ENCODE results near the gene ALDH3A2. TPM values are rescaled to one million over a fixed set of nuclear protein-coding genes. Genes with fewer than 3 reads are reported as not detected.

Gene ALDH3A2
- total RNA-seq (100 to 1,000 TPM in 1 of 2 donors, 10 to 100 TPM in 1; 80.6 to 165 TPM), polyA plus RNA-seq (10 to 100 TPM; 63.3 to 80.2 TPM)

- WGBS: under 1% methylated on average over 71 of the region's 71 CpGs
- H3K27me3 ChIP-seq (ENCODE audit: control insufficient read depth in 4 of 4, insufficient read depth in 4 of 4, low read length in 3 of 4): no peaks in the 10 kb centered on the region
- DNase-seq (ENCODE audit: low spot score): peak; percentile 95
- peak within 1 kb of the TSS; percentile 73 to 81 (median 77) for H3K4me3 ChIP-seq (ENCODE audit: low read depth in 1 of 3, low read length in 3 of 3)
- TF ChIP-seq CTCF (IDR thresholded peaks at IDR 0.05; ENCODE audit: low read depth, low read length, missing input control): peak; percentile 12
- TF ChIP-seq HNF4G (IDR thresholded peaks at IDR 0.05): peak; percentile 93
- peak; percentile 94 for TF ChIP-seq SP1 (IDR thresholded peaks at IDR 0.05)
- TF ChIP-seq HNF4A (conservative IDR thresholded peaks at IDR 0.05): peak; percentile 83 to 96
- TF ChIP-seq YY1 (IDR thresholded peaks at IDR 0.05): peak; percentile 67
- TF ChIP-seq RAD21 (IDR thresholded peaks at IDR 0.05): peak; percentile 55 to 71
- TF ChIP-seq MAX (IDR thresholded peaks at IDR 0.05): no peak
- no peak for TF ChIP-seq ZBTB33 (IDR thresholded peaks at IDR 0.05)
- TF ChIP-seq JUND (IDR thresholded peaks at IDR 0.05): no peak
- peak; percentile 78 for TF ChIP-seq REST (IDR thresholded peaks at IDR 0.05)
- no peak for TF ChIP-seq FOXA2 (IDR thresholded peaks at IDR 0.05)
- peak; percentile 79 for TF ChIP-seq NR2F2 (IDR thresholded peaks at IDR 0.05)
- peak; percentile 90 to 98 for TF ChIP-seq RXRA (IDR thresholded peaks at IDR 0.05)
- TF ChIP-seq GABPA (IDR thresholded peaks at IDR 0.05 in 1 of 2, conservative IDR thresholded peaks at IDR 0.05 in 1 of 2): peak in 1 of 2 donors; percentile 6
- peak; percentile 43 for TF ChIP-seq FOXA1 (IDR thresholded peaks at IDR 0.05)
- TF ChIP-seq EGR1 (IDR thresholded peaks at IDR 0.05; ENCODE audit: low read depth in 2 of 2): peak; percentile 92 to 94
- peak; percentile 49 for TF ChIP-seq ATF3 (IDR thresholded peaks at IDR 0.05)
- TF ChIP-seq TAF1 (conservative IDR thresholded peaks at IDR 0.05): peak; percentile 65
- peaks cover 6 to 65% (median 50%) of the 10 kb centered on the region in 4 donors for H3K4me1 ChIP-seq (ENCODE audit: control insufficient read depth in 4 of 4, insufficient read depth in 4 of 4, low read length in 3 of 4)
- peak within 1 kb of the TSS; percentile 94 to 98 for H3K27ac ChIP-seq (ENCODE audit: low read depth in 1 of 2, low read length in 2 of 2)
- peak within 1 kb of the TSS; percentile 93 to 100 for H3K9ac ChIP-seq (ENCODE audit: low read depth in 1 of 2, low read length in 2 of 2)
- H3K9me3 ChIP-seq (ENCODE audit: control insufficient read depth in 4 of 4, low read length in 3 of 4): no peaks in the 10 kb centered on the region
- H3K36me3 ChIP-seq (ENCODE audit: control insufficient read depth in 4 of 4, insufficient read depth in 3 of 4, low read depth in 1 of 4, low read length in 3 of 4): no peaks in the 10 kb centered on the region
These were observed at the start of gene ALDH3A2 for GRCh38 chr17:19648475-19649273. ALDH3A2 (plus strand) TSS chr17:19648751; CDS start chr17:19648972, 221 bp downstream.

Measured in liver (tissue), 9 donors.